Stimulated activated CD4-positive, alpha-beta T cell treated with anti-CD3 and anti-CD28 coated beads, Interleukin-12 subunit alpha, Interleukin-12 subunit beta, amount 100 ng/mL, for 48 hours (primary cell): ENCODE results near the gene WFIKKN1.

Experiments
- DNase-seq, 3 donors: peaks; one replicate each; pipeline ENCODE4 v3.0.0-alpha.2; 2020; ENCODE audit warnings: low read depth in 2 of 3, low spot score in 1 of 3

The WFIKKN1 gene, protein sequence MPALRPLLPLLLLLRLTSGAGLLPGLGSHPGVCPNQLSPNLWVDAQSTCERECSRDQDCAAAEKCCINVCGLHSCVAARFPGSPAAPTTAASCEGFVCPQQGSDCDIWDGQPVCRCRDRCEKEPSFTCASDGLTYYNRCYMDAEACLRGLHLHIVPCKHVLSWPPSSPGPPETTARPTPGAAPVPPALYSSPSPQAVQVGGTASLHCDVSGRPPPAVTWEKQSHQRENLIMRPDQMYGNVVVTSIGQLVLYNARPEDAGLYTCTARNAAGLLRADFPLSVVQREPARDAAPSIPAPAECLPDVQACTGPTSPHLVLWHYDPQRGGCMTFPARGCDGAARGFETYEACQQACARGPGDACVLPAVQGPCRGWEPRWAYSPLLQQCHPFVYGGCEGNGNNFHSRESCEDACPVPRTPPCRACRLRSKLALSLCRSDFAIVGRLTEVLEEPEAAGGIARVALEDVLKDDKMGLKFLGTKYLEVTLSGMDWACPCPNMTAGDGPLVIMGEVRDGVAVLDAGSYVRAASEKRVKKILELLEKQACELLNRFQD

DNA sequence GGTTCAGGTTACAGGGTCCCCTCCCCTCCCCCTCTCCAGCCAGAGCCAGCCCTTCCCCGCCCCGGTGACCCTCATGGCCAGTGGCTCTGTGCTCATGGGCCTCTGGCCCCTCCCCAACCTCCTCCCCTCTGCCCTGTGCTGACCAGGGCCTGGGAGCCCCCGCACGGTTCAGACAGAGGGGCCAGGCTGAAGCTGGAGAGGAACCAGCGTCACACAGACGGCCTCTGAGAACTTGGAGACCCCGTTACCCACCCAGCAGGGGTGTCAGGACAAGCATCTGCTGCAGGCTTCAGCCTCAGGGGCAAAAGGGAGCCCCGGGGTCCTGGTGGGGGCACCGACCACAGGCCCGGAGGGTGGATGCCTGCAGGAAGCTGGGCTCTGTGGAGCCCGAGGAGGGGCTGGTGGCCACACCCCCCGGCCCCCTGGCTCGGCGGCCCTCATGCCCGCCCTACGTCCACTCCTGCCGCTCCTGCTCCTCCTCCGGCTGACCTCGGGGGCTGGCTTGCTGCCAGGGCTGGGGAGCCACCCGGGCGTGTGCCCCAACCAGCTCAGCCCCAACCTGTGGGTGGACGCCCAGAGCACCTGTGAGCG lies at the start of gene WFIKKN1:
Gene WFIKKN1 (plus strand): TSS at position 171 of the 591 bp plus-strand sequence. CDS start 269 bp downstream, at position 440.
- no peak for DNase-seq

DNA sequence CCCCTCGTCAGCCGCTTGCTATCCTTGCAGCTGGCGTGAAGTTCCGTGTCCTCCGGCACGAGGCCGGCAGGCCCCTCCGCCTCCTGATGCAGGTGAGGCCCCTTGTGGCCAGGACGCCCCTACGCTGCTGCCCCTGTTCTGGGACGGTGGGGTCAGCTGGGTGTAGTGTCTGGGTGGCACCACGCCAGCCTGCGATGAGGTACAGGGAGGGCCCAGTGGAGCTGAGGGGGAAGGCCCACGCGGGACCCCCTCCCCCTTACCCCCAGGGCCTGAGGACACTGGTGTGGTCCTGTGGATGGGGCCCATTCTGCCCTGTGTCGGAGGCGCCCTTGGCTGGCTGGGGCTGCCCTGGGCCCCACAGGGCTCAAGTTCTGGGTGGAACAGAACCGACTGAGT lies 48.6 kb upstream of the WFIKKN1 start:
- no peak for DNase-seq

DNA sequence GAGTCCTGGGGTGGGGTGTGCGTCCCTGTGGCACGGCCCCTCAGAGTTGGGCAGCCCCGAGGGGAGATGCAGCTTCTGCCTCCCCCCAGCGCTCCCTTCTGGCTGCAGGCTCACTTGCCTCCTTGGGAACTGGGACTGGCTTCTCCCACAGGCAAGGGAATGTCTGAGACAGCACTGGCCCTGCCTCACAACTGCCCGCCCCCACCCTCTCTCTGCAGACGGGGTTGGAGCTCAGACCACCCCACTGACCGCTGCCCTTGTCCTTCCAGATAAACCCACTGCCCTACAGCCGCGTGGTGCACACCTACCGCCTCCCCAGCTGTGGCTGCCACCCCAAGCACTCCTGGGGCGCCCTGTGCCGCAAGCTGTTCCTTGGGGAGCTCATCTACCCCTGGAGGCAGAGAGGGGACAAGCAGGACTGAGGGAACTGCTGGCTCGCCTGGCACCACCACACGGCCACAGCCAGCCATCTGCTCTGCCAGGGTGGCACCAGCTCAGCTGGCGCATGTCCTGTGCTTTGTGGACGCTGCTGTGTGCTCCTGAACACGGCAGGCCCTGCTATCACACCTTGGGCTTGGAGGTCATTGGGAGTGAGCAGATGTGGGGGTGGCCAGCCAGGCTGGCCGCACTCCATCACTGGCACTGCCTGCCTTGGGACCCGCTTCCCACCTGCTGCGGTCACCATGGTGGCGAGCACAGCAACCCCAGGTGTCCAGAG lies 48.0 kb upstream of the WFIKKN1 start:
- DNase-seq = no peak

DNA sequence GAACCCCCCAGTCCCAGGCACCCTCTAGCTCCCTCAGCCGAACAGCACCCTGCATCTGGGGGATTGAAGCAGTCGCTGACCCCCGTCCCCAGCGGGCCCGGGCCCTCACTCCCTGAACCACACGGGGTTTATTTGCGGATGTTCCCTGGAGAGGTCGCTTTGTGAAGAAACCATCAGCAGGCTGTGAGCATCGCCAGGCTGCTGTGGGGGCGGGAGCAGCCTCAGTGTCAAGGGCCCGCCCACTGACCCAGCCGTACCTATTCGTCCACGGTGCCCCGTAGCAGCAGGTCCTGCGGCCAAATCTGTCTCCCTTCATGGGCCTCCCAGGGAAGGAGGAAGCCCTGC lies 47.3 kb upstream of the WFIKKN1 start:
- DNase-seq = no peak

DNA sequence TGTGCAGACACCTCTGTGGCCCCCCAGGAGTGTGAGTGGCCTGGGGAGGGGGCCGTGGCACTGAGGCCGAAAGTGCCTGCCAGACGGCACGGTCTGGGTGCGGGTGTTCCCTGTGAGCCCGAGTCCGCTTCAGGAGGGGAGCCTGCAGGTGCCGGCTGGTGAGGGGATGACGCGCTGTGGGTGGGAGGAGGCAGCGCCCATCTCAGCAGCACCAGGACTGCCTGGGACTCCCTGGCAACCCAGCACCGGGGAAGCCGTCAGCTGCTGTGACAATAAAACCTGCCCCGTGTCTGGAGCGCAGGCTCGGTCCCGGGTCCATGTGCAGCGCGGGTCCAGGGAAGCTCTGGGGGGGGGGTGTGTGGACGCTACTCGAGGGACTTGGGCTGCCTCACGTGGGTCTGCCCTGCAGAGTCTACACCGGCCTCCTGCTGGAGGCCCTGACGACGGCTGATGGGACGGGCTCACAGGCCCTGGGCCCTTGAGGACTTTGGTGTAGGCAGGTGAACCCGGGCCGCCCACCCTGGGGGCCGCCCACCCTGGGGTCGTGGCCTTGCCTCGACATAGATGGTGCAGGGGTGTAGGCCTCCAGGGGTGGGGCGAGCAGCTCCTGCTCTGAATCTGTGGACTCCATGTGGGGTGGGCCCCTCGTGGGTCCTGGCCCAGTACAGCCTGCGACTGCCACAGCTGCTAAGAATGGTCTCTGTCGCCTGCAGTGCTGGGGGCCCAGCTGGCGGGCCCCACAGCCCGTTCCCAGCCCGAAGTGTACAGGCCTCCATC lies 46.8 kb upstream of the WFIKKN1 start:
- no peak for DNase-seq

DNA sequence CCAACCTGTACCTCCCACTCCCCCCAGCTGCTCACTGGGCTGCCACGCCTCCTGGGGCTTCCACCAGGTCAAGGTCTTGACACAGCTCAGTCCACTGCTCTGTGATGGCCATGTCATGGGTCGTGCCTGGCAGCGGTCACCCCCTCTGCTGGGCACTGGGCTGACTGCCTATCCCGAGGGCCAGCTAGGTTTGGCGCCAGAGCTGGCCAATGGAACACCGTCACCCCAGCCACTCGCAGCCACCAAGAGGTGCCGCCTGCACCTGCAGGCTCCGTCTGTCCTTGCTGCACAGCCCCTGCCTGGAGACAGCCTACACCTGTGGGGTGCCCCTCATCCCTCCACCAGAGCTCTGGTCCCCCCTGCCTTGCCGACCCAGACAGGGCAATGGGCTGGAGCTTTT lies 45.4 kb upstream of the WFIKKN1 start:
- no peak for DNase-seq

DNA sequence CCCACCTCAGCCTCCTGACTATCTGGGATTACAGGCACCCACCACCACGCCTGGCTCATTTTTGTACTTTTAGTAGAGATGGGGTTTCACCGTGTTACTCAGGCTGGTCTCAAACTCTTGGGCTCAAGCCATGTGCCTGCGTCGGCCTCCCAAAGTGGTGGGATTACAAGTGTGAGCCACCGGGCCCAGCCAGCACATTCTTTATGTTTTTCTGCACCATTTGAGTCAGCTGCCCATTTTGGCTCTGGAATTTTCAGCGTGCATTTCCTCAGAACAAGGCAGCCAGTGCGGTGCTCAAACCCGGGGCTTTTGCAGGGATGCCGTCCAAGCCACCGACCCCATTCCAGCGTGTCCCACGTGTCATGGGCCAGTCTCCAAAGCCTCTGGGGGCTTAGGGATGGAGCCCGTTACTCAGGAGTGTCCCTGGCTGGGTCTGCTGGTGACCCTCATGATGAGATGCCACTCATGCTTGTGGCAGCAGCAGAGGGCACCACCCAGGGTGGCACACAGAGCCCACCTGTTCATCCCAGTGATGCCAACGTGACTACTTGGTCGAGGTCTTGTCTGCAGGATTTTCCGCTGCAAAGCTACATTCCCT lies 44.6 kb upstream of the WFIKKN1 start:
- DNase-seq = no peak

DNA sequence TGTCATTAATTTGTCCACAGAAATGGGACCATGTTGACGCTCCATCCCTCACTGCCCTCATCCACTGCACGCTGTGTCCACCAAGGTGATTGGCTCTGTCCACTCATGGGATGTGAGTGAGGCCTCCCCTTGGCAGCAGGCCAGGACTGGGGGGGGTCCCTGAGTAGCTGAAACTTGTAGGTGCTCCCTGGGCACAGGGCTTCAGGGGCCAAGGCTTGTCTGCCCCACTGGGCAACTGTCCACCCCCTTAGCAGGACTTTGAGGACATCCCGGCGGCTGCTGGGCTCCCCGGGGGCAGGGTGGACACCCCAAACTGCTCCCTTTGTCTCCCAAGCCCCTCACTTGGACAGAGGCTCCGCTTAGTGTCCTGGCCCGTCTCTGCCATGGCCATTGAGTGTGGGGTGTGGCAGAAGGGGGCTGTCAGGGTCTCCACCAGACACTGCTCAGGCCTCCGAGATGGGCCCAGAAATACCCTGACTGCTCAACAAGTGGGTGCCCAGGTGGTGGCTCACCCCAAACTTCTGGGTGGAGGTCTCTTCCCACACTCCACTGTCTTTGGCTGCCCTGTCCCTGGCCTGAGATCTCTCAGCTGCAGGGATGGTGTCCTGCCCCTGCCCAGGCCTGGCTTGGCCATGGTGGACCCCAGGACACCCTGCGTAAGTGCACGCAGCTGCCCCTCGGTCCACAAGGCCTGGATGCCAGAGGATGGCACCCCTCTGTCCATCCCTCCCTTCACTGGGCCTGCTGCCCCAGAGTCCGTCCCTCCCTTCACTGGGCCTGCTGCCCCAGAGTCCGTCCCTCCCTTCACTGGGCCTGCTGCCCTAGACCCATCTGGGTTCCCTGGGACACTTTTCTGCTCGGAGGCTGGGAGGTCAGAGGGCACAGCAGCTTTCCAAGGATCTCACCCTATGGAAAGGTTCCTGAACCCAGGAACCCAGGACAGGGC lies 43.9 kb upstream of the WFIKKN1 start:
- DNase-seq = no peak

DNA sequence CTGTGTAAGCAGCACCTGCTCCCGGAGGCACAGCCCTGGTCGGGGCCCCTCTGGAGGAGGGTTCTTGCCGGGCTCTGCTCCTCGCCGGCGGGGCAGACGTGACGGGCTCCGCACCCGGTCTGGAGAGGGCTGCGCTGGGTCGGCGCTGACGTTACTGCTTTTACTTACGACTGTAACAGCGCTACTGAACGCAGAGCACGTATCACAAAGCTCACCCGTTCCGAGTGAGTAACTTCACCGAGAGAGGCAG lies 42.2 kb upstream of the WFIKKN1 start:
- peak in 2 of 3 donors; percentile 49 to 55 for DNase-seq

DNA sequence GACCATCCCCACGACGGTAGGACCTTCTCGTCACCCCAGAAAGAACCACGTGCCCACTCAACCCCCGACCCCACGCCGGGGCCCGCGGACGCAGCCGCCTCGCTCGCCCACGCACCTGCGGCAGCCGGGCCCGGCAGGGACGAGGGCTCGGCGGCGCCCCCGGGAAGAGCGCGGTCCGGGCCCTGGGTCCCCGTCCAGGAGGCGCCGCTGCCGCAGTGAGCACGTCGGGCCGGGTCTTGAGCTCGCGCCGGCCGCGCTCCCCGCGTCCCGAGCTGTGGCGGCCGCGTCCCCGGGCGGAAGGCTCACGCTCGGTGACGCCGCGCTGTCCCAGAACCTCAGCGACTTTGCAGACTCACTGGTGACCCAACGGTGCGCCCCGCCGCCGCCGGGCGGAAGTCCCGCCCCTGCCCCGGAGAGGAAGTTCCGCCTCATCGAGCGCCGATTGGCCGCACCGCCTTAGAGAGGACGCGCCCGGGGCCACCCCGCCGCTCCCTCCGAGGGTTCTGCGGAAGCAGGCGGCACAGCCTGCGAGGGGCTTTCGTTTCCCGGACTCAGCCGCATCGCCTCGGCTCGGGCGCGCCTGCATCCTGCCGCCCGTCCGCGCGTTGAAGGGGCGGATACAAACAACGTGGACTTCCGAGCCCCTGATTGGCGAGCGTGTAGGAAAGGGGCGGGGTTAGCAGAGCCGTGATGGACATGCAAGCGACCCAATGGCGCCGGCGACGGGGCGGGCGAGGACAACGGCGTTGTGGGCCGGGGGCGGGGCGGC lies 41.7 kb upstream of the WFIKKN1 start:
- peak; percentile 95 to 98 (median 97) for DNase-seq

DNA sequence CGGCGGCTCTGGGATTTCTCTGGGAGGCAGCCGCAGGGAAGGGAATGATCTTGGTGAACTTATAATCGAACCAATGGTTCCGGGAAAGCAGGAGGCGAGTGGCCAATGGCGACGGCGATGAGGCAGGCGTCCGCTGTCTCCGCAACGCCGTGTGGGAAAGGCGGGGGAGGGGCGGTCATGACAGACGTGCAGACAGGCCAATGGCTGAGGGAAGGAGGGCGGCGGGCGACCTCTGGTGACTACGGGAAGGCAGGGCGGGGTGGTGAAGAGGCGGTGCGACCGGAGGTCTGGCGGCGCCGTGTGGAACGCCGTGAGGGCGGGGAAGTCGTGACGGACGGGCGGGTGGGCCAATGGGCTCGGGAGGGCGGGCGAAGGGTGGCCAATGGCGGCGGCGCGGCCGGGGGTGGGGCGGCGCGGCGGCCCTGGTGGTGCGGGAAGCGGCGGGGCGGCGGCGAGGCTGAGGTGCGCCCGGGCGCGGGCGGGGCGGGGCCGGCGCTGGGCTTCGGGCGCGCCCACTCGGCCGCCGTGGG lies 41.1 kb upstream of the WFIKKN1 start, which contains the start of gene RAB40C:
Gene RAB40C (plus strand): TSS at position 409 of the 530 bp plus-strand sequence. CDS start 226 bp downstream, outside the sequence.
- DNase-seq = peak; percentile 99

DNA sequence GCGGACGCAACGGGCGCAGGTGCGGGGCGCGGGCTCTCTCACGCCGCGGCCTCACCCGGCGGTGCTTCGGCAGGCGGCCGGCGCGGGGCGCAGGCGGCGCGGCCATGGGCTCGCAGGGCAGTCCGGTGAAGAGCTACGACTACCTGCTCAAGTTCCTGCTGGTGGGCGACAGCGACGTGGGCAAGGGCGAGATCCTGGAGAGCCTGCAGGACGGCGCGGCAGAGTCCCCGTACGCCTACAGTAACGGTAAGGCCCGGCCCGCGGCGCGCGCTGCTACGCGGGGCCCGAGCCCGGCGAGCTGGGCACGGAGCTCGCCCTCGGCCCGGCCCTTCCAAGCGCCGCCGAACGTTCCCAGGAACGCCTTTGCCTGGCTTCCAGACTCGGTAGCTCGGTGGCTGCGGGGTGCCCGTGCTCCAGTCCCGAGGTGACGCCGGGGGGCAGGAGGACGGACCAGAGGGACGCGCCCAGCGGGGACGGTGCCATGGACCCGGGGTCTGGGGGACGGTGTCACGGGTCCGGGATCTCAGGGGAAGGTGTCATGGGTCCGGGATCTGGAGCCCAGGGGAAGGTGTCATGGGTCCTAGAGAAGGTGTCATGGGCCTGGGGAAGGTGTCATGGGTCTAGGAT lies 40.5 kb upstream of the WFIKKN1 start:
- no peak for DNase-seq

DNA sequence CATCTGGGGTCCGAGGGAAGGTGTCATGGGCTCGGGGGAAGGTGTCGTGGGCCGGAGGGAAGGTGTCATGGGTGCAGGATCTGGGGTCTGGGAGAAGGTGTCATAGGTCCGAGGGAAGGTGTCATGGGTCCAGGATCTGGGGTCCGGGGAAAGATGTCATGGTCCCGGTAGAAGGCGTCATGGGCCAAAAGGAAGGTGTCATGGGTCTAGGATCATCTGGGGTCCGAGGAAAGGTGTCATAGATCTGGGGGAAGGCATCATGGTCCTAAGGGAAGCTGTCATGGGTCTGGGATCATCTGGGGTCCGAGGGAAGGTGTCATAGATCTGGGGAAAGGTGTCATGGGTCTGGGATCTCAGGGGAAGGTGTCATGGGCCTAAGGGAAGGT lies 40.0 kb upstream of the WFIKKN1 start:
- no peak for DNase-seq

DNA sequence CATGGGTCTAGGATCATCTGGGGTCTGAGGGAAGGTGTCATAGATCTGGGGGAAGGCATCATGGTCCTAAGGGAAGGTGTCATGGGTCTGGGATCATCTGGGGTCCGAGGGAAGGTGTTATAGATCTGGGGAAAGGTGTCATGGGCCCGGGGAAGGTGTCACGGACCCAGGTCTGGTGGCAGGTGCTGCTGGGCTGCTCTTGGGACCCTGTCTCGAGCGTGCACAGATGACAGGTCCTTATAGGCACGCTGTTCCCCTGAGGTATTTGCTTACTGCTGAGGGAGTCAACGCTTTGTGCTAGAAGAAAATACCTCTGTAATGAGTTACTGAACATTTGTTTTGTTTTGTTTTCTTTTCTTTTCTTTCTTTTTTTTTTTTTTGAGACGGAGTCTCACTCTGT lies 39.6 kb upstream of the WFIKKN1 start:
- no peak for DNase-seq

DNA sequence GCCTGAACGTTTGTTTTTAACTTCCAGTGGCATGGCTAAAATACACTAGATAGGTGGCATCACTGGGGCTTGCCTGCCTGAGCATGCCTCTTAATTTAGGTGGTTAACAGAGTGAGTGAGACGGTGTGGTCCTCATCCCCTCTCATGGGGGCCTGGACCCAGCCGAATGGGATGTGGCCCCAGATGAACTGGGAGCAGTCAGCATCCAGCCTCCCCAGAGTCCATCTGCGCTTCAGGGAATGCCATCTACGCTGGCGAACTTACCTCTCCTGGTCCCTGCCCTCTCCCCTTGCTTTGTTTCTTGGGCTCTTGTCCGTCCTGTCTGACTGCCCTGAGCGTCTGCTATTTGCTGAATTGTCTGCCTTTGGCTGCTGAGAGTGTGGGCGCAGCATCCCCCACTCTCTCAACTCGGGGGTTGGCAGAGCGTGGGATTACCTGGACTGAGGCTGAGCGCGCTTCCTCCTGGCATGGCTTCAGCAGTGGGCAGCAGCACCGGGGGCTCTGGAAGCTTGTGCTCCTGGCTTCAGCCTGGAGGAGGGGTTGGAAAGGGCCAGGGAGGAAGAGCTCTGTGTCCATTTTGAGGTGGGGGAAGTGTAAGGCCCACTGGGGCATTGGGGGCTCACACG lies 38.8 kb upstream of the WFIKKN1 start:
- DNase-seq = no peak

DNA sequence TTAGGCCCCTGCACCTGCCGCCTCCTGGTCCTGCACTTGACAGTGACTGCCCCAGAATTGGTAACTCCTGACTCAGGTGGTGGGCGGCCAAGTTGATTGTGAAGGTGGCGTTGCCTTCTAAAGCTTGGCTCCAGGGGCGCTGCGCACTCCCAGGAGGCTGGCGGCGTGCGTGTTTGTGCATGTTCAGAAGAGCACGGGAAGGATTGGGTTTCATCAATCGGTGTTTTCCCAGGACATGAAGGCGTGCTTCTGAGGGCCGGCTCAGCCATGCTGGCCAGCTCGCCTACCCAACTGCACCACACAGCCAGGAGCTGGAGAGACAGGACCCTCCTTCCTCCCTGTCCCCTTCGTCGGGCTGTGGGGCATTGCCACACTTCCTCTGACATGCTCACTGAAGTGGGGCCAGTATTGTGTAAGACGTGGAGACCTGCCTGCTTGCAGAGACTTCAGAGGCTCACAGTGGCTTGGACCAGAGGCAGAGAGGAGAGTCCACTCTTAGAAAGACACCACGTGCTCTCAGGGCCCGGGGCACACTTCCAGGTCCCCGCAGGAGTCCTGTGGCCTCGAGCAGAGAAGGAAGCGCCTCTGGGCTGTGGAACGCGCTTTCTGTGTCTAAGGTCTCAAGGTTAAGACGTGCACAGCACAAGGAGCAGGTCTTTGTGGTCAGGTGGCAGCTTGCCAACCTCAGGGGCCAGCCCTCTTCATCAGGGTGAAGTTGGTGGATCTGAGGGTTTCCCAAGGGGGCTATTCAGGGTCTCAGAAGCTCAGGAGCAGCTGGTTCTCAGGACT lies 38.1 kb upstream of the WFIKKN1 start:
- DNase-seq = no peak

DNA sequence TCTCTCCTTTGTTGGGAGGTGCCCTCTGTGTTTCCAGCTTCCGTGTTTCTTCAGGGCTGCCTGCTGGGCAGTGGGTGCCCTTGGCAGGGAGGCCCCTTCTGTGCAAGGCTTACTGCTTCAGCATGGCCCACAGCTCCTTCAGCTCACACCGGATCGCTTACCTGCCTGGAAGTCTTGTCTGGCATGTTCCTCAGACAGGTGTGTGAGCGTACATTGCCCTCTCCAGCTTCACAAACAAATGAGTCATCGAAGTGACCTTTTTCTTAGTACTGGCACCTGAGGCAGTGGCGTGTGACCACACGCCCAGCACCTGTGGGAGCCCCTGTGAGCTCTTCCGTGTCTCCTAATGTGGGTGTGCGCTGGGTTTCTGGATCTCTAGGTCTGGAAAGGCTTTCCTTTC lies 37.4 kb upstream of the WFIKKN1 start:
- no peak for DNase-seq
